NCI-H2029 (cell line): ENCODE data around the gene ABI3BP.

Experiments
- DNase-seq: peaks from one replicate; lab custom pipeline; 2025; lab: John Stamatoyannopoulos, UW

ABI3BP gene

DNA sequence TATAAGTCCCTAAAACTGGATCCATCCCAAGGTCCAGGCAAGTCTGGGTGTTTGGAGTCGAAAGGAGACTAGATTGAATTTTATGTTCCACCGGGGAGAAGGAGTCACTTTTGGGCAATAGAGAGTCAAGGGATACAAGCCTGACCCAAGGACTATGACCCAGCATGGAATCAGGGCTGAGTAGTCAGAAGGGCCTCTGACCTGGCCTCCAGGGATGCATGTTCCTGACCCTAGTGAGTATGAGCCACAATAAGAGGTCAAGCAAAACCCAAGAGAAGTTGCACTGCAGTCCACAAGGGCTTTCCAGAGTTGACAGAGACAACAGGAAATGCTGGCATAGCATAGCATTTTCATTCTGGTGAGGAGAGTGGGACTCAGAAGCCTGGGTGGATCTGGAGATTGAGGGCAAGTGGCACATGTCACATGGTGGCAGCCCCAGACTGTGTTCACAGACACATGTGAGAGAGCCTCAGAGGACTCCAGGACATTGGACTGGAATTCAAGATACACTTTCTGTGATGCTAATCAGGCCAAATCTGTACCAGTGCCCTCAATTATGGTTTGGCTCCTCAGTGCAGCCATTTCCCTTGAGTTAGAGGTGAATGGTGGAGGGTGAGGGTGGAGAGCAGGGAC is 217.0 kb downstream of the ABI3BP start:
- no peak for DNase-seq

- no peak for DNase-seq
These were observed 217.6 kb downstream of the ABI3BP start for GRCh38 chr3:100775669-100776068.

DNA sequence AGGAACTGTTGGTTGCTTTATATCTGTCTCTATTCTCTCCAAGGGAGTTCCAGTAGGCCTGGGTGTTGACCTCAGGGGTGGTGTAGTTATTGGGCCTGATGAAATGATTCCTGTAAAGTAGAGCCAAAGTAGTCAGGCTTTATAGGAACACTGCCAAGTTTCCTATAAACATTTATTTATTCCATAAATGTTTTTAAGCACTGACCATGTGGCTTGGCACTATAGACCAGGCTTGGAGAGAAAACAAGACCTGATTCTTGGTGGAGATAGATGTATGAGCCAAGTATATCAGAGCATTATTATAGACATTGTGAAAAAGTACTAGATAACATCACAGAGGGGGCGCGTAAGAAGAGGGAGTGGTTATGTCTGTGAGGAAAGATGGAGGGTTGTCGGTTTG is 218.0 kb downstream of the ABI3BP start:
- DNase-seq: no peak

GRCh38 chr3:100769693-100770092 is 223.5 kb downstream of the ABI3BP start:
- DNase-seq: no peak

GRCh38 chr3:100766069-100766468 is 227.2 kb downstream of the ABI3BP start:
- DNase-seq: no peak

DNA sequence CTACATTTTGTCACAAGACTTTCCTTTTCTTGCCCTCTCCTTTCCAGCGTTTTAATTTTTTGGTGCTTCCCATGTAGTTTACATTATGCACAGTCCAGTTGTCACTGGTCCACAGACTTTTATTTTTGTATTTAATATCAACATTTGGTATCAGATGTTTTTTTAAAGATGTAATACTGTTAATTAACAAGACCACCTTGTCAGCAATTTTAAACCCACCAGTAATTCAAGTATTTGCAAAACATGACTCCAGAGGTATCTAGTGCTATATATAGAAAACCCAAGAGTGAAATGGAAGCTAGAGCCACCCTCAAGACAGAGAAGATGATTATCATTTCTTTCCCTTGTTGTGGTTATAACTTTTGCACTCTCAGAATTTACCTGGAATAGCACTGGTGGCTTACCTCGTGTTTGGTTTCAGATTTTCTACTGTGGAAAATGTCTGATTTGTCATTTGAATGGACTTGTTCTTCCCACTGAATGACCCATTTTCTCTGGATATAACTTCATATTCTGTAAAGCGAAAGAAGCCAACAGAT is 227.7 kb downstream of the ABI3BP start:
- no peak for DNase-seq

- DNase-seq: no peak
These were observed 231.3 kb downstream of the ABI3BP start for GRCh38 chr3:100761951-100762350.

GRCh38 chr3:100761211-100761942 is 231.8 kb downstream of the ABI3BP start:
- no peak for DNase-seq

DNA sequence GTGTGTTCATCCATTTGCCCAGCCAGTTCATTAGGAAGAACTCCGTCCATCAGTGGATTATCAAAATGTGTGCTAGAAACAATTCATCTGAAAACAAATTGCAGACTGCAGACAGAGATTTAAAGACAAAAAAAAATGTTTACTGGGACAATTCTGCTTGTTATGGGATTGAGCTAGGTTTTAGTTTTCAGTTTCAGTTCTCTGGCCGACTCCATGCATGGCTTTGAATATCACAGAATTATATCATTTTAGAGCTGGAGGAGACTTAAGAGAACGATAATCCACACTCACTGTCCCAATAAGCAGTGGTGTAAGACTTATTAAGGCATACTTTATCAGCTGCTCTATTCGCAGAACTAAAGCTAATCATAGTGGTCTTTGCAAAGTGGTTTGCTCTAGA is 232.8 kb downstream of the ABI3BP start:
- no peak for DNase-seq

- DNase-seq: no peak
These were observed 233.3 kb downstream of the ABI3BP start for GRCh38 chr3:100759950-100760349.

DNA sequence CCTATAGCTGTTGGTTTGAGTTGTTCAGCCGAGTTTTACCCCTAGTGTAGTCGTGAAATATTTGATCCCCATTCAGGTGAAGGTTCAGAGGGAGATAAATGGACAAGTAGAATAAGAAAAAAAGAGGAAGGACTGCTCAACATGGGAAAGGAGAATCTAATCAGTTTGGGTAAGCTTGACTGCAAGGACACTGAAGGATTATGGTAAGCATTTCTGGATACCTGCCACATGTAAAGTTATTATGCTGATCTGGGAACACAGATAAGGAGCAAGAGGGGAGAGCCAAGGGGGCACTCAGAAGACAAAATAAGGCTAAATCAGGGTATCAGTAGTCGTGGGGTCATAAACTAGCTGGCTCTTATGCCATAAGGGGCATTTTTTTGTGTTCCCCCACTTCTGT is 234.1 kb downstream of the ABI3BP start:
- no peak for DNase-seq

GRCh38 chr3:100756441-100756840 is 236.8 kb downstream of the ABI3BP start:
- no peak for DNase-seq

GRCh38 chr3:100754563-100755334 is 238.5 kb downstream of the ABI3BP start:
- no peak for DNase-seq

- DNase-seq: no peak
These were observed 239.4 kb downstream of the ABI3BP start for GRCh38 chr3:100753846-100754245.

- DNase-seq: no peak
These were observed 244.3 kb downstream of the ABI3BP start for GRCh38 chr3:100748967-100749366.

- no peak for DNase-seq
These were observed 245.0 kb downstream of the ABI3BP start for GRCh38 chr3:100748220-100748619.

DNA sequence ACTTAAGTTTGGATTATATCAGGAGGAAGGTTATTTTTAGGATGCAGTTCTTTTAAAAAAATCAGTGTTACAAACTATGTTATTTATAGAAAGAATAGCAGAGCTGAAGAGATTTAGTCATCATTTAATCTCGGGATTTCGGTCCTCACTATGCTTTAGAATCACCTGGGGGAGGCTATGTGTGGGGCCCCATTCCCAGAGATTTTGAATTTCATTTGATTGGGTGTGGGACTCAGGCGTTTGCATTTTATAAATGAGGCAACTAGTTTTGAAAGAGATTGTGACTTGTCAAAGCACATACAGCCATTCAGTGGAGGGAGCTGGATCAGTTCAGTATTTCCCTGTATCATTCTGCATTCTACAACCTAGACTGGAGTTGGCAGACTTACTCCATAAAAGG is 247.1 kb downstream of the ABI3BP start:
- no peak for DNase-seq

DNA sequence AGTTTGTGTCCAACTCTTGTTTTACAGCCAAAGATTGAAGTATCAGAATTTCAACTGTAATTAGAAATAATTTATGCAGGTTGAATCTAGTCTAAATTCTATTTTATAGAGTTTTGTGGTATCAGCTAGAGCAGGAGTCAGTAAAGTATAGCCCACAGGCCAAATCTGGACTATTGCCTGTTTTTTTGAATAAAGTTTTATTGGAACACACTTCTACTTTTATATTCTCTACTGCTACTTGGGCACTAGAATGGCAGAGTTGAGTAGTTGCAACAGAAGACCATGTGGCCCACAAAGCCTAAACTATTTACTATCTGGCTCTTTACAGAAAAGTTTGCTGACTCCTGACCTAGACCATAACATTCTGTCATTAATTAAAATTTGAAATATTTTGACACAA is 247.6 kb downstream of the ABI3BP start:
- no peak for DNase-seq

DNA sequence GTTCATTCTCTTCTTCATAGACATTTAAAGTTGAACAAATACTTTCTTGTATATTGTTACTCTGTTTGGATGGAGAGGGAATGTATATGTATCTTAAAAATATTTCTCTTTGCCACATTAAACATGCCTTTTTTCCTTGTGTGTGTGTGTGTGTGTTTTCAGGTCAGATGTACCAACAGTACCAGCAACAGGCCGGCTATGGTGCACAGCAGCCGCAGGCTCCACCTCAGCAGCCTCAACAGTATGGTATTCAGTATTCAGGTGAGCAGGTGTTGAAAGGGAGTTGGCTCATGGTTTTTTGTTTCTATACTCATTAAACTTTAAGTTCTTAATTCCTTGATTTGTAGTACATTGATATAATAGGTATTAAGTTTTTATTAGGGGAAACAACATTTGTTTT is 248.6 kb downstream of the ABI3BP start:
- DNase-seq: no peak

DNA sequence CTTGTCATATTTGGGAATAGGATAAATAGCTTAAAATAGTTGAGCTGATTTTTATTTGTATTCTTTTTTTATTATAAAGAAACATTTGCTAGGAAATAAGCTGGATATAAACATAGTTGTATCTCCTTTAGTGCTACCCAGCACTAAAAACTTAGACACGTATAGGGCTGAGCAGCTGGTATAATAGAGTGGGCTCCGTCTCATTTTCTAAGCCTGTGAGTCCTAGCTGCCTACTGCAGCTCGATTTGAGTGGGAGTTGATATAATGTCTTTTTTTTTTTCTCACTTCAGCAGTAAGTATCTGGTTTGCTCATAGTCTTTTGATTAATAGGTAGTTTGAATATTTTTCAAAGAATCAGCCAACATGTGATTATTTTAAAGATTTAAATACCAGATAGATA is 249.7 kb downstream of the ABI3BP start:
- DNase-seq: no peak

DNA sequence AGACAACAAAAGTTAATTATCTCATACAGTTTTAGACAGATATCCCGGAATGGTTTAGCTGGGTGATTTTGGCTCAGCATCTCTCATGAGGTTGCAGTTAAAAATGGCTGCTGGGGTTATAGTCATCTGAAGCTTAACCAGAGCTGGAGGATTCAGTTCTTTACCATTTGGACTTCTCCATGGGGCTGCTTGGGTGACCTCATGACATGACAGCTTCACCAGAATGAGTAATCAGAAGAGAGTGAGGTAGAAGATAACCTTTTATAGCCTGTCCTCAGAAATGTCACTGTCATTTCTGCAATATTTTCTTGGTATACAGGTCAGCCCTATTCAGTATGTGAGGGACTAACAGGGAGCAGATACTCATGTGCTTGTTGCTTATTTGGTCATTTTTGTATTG is 253.0 kb downstream of the ABI3BP start:
- no peak for DNase-seq

DNA sequence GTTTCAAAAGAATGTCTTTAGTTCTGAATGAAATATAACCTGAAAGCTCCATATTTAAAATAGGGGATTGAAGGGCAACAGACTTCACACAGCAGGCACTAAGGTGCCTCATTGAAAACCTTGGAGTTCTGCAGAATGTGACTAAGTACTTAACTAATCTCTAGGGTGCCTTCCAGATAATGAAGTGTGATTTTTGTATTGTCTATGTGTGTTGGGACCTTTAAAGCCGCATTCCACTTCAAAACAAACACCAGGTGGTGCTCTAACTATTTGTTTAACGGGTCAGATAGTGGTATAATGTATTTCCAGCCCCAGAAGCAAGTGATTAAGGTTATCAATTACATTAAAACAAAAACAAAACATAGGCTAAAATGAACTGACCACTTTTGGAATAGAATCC is 255.9 kb downstream of the ABI3BP start:
- no peak for DNase-seq

- DNase-seq: no peak
These were observed 260.8 kb downstream of the ABI3BP start for GRCh38 chr3:100732435-100732834.
